MM.1S (cell line): ENCODE measurements around the gene ADAMTS17.

Experiments used
- DNase-seq: peaks from one replicate; pipeline ENCODE4 v3.0.0-alpha.2; 2015
- H2AFZ ChIP-seq: fragments of 300-600 bp; sonication (generic); 2 replicates; pipeline ENCODE4 v1.6.0; 2016; ENCODE audit warnings: antibody characterized with exemption, low read length
- H3F3A ChIP-seq: fragments of 300-600 bp; sonication (generic); 2 replicates; pipeline ENCODE4 v1.6.1; 2016; ENCODE audit warnings: mild to moderate bottlenecking, antibody characterized with exemption, low read length, moderate library complexity, mixed read lengths; ENCODE audit not compliant: insufficient read depth
- H3K27ac ChIP-seq: fragments of 300-600 bp; sonication (generic); 2 replicates; pipeline ENCODE4 v1.5.1; 2016; ENCODE audit warnings: mild to moderate bottlenecking, low read length
- H3K27me3 ChIP-seq: fragments of 300-600 bp; sonication (generic); replicated peaks from 2 replicates; pipeline ENCODE4 v1.6.0; 2016; ENCODE audit warnings: low read length; ENCODE audit not compliant: insufficient read depth
- H3K36me3 ChIP-seq: fragments of 300-600 bp; sonication (generic); replicated peaks from 2 replicates; pipeline ENCODE4 v1.6.1; 2016; ENCODE audit warnings: mild to moderate bottlenecking, low read length, mixed read lengths; ENCODE audit not compliant: insufficient read depth
- H3K4me1 ChIP-seq: fragments of 300-600 bp; sonication (generic); 2 replicates; pipeline ENCODE4 v1.6.1; 2016; ENCODE audit warnings: low read length, mixed read lengths
- H3K4me2 ChIP-seq: fragments of 300-600 bp; sonication (generic); 2 replicates; pipeline ENCODE4 v1.6.0; 2016; ENCODE audit warnings: low read depth, low read length
- H3K4me3 ChIP-seq: fragments of 300-600 bp; sonication (generic); 2 replicates; pipeline ENCODE4 v1.5.1; 2016; ENCODE audit warnings: low read length, mixed read lengths
- H3K79me2 ChIP-seq: fragments of 300-600 bp; sonication (generic); 2 replicates; pipeline ENCODE4 v1.6.1; 2016; ENCODE audit warnings: mixed run types, low read length, mixed read lengths
- H3K9ac ChIP-seq: fragments of 300-600 bp; sonication (generic); 2 replicates; pipeline ENCODE4 v1.6.1; 2016; ENCODE audit warnings: low read length, mixed read lengths
- H3K9me2 ChIP-seq: fragments of 300-600 bp; sonication (generic); replicated peaks from 2 replicates; pipeline ENCODE4 v1.6.1; 2016; ENCODE audit warnings: mild to moderate bottlenecking, low read length, mixed read lengths; ENCODE audit not compliant: insufficient read depth
- H3K9me3 ChIP-seq: fragments of 300-600 bp; sonication (generic); replicated peaks from 2 replicates; pipeline ENCODE4 v1.6.1; 2016; ENCODE audit warnings: mild to moderate bottlenecking, low read length, mixed read lengths; ENCODE audit not compliant: insufficient read depth
- H4K20me1 ChIP-seq: fragments of 300-600 bp; sonication (generic); 2 replicates; pipeline ENCODE4 v1.6.1; 2016; ENCODE audit warnings: mild to moderate bottlenecking, low read length, moderate library complexity, mixed read lengths; ENCODE audit not compliant: insufficient read depth
- EZH2 ChIP-seq: fragments of 300-600 bp; sonication (generic); optimal IDR thresholded peaks from 2 replicates; pipeline ENCODE3; 2017; ENCODE audit warnings: low read depth, mild to moderate bottlenecking, antibody characterized with exemption, low read length, mixed read lengths
- EZH2phosphoT487 ChIP-seq: fragments of 300-600 bp; sonication (generic); IDR thresholded peaks from 2 replicates; pipeline ENCODE4 v1.6.1; 2018; ENCODE audit warnings: antibody characterized with exemption, low read length
- TF ChIP-seq, protein P1 (sequence below): fragments of 300-600 bp; sonication (generic); IDR thresholded peaks from 2 replicates; pipeline ENCODE4 v1.5.1; 2016; ENCODE audit warnings: antibody characterized with exemption, low read length, mixed read lengths

The ADAMTS17 gene

DNA sequence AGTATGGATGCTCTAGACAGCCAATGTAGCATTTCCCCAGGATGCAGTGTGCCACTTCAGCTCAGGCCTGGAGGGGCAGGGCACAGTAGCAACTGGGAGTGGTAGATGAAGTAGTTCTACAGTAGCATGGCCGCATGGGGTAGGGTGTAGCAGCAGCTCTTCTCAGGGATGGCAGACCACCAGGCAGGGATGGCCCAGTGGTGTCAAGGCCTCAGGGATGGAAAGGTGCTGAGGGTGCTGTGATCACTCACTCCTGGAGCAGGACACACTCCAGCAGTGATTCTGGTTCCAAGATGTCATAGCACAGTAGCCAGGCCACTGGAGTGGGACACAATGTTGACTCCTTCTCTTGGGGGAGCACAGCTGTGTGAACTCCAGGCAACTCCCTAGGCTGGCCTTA is 397.6 kb downstream of the ADAMTS17 start:
- H3K4me1 ChIP-seq = no peaks in the 10 kb centered on the region
- no peaks in the 10 kb centered on the region for H3K27me3 ChIP-seq
- H3K79me2 ChIP-seq = no peaks in the 10 kb centered on the region
- no peak for TF ChIP-seq EZH2phosphoT487
- TF ChIP-seq, protein P1, sequence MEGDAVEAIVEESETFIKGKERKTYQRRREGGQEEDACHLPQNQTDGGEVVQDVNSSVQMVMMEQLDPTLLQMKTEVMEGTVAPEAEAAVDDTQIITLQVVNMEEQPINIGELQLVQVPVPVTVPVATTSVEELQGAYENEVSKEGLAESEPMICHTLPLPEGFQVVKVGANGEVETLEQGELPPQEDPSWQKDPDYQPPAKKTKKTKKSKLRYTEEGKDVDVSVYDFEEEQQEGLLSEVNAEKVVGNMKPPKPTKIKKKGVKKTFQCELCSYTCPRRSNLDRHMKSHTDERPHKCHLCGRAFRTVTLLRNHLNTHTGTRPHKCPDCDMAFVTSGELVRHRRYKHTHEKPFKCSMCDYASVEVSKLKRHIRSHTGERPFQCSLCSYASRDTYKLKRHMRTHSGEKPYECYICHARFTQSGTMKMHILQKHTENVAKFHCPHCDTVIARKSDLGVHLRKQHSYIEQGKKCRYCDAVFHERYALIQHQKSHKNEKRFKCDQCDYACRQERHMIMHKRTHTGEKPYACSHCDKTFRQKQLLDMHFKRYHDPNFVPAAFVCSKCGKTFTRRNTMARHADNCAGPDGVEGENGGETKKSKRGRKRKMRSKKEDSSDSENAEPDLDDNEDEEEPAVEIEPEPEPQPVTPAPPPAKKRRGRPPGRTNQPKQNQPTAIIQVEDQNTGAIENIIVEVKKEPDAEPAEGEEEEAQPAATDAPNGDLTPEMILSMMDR = no peak
- no peak for TF ChIP-seq EZH2
- H3K9ac ChIP-seq = no peak overlapping the region
- H3K36me3 ChIP-seq = no peaks in the 10 kb centered on the region
- no peak for DNase-seq
- no peaks in the 10 kb centered on the region for H3K9me2 ChIP-seq
- no peak overlapping the region for H2AFZ ChIP-seq
- H3K4me2 ChIP-seq = no peak overlapping the region
- no peak overlapping the region for H3K4me3 ChIP-seq
- no peaks in the 10 kb centered on the region for H4K20me1 ChIP-seq
- H3F3A ChIP-seq = no peaks in the 10 kb centered on the region
- no peaks in the 10 kb centered on the region for H3K9me3 ChIP-seq
- no peak overlapping the region for H3K27ac ChIP-seq

DNA sequence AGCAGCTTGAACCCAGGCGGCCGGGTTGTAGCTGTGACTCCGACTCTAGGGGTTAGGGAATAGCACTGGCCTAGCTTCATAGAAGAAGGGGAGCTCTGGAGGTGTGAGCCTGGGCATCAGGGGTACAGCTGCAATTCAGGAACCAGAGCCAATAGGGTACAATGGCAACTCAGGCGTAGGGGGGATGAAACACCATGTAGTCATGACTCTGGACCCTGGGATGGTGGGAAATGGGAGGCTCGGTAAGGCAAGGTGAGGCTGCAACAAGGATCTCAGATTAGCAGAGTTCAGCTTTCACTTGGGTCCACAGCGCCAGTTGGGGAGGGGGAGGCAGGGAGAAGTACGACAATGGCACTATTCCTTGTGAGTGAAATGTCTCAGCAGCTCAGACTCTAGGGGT is 398.3 kb downstream of the ADAMTS17 start:
- Histone ChIP-seq H4K20me1 (no peaks in the 10 kb centered on the region), H3K27me3 (no peaks in the 10 kb centered on the region), H3K9me3 (no peaks in the 10 kb centered on the region), H3K27ac (no peak overlapping the region), H3K4me1 (no peaks in the 10 kb centered on the region), H3K9ac (no peak overlapping the region), H2AFZ (no peak overlapping the region), H3F3A (no peaks in the 10 kb centered on the region), H3K4me2 (no peak overlapping the region), H3K9me2 (no peaks in the 10 kb centered on the region), H3K36me3 (no peaks in the 10 kb centered on the region), H3K4me3 (no peak overlapping the region), H3K79me2 (no peaks in the 10 kb centered on the region)
- no peak for DNase-seq
- TF ChIP-seq EZH2phosphoT487 = no peak
- TF ChIP-seq, protein P1 = no peak
- no peak for TF ChIP-seq EZH2

GRCh38 chr15:99932676-99933402 is 408.9 kb downstream of the ADAMTS17 start:
- Histone ChIP-seq H3K27ac (no peak overlapping the region), H3K79me2 (no peaks in the 10 kb centered on the region), H2AFZ (no peak overlapping the region), H3K4me2 (no peak overlapping the region), H4K20me1 (no peaks in the 10 kb centered on the region), H3K9me3 (no peaks in the 10 kb centered on the region), H3K4me3 (no peak overlapping the region), H3K36me3 (no peaks in the 10 kb centered on the region), H3K9ac (no peak overlapping the region), H3K9me2 (no peaks in the 10 kb centered on the region), H3K27me3 (no peaks in the 10 kb centered on the region), H3K4me1 (peaks cover 6% of the 10 kb centered on the region), H3F3A (no peaks in the 10 kb centered on the region; the same call in 1 of the 2 replicates)
- TF ChIP-seq, protein P1 = no peak
- TF ChIP-seq EZH2phosphoT487 (no peak), EZH2 (no peak)
- DNase-seq = no peak
